Colon (tissue), 2 donors: Measurements from ENCODE around the gene B4GALT5.

Source experiments
- FAIRE-seq: peaks from 2 replicates; lab custom pipeline; 2012; peaks lifted over from hg19 to GRCh38; lab: Jason Lieb, UNC
- donor health status: control.
- donor health status: control.

The B4GALT5 gene

DNA sequence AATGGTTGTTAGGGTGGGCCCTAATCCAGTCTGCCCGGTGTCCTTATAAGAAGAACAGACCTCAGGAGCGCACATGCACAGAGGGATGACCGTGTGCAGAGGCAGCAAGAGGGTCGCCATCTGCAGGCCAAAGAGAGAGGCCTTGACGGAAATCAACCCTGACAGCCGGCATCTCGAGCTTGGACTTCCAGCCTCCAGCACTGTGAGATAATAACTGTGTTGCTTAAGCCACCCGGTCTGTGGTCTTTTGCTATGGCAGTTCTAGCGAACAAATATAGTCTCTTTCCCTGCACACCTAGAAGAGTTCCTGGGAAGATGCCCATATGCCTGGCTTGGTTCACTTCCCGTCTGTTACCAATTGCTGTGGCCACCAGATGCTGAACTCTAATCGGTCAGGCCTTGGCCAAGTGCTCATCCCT lies 110.5 kb downstream of the B4GALT5 start:
- FAIRE-seq, result no peak

DNA sequence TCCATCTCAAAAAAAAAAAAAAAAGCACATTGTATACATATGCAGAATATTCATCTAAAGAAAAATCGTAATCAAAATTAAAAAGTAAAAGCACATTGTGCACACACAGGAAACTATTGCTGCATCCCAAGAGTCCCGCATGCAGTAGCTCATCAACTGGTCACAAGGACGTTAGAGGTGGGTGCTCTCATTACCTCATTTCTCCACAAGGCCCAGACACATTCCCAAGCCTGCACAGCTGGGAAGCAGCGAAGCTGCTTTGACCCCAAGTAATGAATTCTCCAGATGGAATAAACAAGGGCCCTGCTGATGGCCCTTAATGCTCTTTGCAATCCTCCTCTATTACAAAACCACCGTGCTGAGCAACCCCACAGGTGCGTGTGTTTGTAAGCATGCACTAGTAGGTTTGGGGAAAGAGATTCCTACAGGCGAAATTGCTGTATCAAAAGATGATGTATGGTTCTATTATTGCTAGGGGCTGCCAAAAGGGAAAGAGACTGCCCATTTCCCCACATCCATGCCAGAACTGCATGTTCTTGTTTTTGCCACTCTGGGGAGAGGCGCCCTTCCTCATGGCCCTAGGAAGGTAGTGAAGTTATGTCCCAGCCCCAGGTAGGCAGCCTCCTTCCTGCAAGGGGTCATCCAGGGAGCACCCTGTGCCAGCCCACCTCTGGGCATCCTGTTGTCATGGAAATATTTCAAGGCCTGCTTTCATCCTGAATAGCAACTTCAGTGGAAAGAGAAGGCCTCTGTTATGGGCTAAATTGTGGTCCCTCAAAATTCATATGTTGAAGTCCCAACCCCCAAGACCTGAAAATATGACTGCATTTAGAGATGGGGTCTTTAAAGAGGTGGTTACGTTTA lies 111.1 kb downstream of the B4GALT5 start:
- FAIRE-seq, result no peak

DNA sequence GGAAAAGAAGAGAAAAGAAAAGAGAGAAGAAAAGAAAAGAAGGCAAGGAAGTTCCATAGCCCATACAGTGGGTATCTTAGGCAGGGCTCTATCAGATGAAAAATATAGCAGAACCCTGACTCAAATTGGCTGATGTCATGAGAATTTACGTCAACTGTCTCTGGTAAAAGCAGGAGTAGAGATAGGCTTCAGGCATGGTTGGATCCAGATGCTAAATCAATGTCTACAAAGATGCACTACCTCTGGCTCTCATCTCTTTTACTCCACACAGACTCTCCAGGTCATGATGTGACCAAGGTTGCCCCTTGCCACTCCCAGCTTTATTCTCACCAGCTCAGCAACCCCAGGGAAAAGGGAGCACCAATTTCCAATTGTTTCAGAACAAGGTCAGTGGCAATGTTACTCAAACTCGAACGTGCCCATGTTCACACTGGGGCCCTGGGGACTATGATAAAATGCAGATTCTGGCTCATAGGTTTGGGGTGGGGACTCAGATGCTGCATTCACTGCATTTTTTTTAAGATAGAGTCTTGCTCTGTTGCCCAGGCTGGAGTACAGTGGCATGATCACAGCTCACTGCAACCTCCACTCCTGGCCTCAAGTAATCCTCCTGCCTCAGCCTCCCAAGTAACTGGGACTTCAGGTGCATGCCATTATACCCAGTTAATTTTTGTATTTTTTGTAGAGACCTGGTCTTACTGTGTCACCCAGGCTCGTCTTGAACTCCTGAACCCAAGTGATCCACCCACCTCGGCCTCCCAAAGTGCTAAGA lies 112.3 kb downstream of the B4GALT5 start:
- FAIRE-seq, result no peak

DNA sequence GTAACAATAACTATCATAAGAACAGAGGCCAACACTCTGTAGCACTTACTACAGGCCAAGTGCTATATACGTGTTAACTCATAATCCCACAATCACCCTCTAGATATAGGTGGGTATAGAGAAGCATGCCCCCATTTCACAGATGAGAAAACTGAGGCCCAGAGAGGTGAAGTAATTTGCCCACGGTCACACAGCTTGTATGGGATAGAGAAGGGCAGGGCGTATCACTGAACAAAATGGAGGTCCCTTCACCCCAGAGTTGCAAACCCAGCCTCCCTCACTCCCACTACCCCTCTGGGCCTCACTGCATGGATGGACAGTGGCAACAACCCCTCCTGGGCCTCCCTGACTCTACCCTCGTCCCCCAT lies 113.9 kb downstream of the B4GALT5 start:
- FAIRE-seq, result no peak

DNA sequence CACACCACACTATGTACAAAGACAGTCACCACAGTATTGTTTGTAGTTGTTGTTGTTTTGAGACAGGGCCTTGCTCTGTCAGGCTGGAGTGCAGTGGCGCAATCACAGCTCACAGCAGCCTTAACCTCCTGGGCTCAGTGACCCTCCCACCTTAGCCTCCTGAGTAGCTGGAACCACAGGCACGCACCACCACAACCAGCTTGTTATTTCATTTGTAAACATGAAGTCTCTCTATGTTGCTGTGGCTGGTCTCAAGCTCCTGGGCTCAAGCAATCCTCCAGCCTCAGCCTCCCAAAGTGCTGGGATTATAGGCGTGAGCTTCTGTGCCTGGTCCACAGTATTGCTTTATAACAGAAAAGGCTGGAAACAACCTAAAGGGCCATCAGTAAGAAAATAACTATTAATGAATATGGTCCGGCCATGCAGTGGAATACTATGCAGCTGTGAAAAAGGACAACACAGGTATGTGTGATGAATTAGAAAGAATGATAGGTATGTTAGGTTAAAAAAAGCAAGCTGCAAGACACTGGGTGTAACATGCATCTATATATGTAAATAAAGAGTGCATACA lies 115.8 kb downstream of the B4GALT5 start:
- no peak for FAIRE-seq

DNA sequence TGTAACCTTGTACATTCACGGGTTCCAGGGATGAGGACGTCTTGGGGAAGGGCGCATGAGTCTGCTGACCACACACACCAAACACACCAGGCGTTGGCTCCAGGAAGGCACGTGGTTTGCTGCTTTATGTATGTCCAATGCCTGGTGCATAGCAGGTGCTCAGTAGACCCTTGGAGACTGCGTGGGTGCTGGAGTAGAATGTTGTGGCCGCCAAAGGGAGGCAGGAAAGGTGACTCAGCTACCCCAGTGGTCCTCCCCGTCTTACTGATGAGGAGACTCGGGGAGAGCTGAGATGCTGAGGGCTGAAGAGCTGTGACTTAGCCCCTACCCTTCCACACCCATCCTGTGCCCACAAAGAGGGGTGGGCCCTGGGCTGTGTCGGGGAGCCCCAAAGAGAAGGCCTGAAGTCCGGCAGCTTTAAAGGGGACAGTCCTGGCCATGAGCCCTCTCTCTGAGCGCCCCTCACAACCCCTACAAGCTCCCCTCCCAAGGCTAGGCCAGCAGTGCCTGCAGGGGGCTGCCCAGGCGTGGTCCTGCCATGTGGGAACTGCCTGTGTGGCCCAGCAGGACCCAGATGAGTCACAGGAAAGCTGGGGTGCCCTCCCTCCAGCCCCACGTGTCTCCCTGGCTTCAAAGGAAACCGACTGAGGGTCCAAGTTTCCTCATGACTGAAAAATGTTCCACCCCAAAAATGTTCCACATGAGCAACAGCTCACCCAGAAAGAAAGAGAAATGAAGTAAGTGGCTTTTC lies 117.7 kb downstream of the B4GALT5 start:
- FAIRE-seq, result no peak

DNA sequence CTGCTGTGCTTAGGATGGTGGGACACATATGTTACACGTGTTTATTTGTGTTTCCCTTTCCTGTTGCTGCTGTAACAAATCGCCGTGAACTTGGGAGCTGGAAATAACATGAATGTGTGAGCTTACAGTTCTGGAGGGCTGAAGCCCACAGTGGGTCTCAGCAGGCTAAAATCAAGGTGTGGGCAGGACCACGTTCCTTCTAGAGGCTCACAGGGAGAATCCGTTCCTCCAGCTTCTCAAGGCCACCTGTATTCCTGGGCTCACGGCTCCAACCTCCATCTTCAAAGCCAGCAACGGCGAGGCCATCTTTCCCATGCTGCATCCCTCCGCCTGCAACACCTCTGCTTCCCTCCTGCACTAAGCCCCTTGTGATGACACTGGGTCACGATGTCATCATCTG lies 118.3 kb downstream of the B4GALT5 start:
- no peak for FAIRE-seq

DNA sequence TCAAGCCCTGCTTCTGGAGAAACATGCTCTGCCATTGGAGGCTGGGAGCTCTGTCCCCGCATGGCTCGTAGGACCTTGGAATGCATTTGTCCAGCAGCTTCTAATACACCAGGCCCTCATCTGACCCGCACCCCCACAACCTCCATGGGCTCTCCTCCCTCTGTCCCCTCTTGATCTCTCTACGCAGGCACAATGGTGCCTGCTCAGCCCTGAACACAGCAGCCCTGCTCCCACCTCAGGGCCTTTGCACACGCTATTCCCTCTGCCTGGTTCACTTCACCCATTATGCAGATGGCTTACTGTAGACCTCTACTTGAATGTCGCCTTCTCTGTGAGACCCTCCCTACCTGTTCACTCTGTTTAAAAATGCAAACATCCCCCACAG lies 118.8 kb downstream of the B4GALT5 start:
- no peak for FAIRE-seq

DNA sequence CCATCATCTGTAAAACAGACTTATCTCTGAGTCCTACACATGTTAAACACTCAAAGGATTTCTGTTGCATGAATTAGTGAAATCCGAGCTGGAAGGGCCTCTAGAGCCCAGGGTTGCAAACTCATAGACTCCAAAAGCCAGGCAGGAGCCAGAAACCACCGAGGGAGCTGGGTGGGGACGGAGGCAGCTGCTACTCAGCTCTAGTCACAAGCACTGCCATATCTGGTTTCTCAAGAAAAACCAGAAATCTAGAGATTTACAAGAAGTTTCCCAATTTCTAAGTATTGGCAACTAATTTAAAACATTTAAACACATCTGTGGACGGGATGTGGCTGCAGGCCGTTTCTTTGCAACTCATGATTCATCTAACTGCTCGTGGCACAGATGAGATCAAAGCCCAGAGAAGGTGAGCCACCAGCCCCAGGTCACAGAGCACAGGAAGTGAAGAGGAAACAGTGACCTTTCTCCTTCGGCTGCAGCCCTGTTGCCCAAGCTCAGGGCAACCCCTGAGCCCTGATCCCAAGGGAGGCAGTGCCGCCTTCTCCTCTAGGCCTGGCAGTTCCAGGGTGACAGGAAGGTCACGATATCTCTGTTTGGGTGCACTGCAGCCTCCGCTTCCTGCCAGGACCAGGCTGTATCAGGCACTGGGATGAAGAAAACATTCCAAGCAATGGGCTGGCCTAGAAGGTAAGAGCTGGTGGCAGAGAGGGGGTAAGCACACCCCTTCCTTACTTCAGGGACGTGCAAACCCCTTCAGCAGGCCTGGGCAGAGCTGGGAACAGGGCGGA lies 119.3 kb downstream of the B4GALT5 start:
- FAIRE-seq, result no peak

DNA sequence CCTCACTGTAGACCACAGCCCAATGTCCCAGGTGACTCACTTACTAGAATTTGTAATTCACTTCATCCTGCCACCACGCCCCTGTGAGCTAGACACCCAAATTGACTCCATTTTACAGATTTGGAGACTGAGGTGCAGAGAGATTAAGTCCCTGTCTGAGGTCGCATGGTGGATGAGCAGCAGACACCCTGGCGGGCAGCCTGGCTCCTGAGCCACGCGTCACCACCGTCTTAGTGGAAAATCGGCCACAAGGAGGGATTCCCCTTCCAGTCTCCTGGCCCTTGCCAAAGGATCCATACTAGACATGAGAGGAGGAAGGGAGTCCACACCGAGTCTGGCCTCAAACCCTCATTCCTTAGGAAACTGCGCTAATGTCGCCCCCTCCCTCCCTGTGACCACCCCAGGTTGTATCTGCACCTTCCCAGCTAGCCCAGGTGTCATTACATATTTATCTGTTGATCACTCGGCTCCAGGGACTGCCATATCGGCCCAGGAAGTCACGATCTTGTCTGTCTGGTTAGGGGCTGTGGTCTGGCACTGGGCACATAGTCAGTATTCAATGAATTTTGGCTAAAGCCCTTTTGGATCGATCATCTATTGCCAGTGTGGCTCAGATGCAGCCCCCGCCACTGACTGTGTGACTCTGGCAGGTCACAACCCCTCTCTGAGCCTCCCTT lies 120.1 kb downstream of the B4GALT5 start:
- FAIRE-seq, result no peak

DNA sequence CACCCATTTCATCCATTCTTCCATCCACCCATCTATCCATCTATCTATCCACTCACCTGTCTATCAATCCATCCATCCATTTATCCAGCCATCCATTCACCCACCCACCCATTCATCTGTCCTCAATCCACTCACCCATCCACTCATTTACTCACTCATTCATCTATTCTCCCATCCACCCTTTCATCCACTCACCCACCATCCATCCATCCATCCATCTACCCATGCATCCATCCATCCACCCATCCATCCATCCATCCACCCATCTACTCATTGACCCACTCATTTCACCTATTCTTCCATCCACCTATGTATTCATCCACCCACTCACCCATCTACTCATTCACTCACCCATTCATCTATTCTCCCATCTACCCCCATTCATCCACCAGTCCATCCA lies 121.6 kb downstream of the B4GALT5 start:
- no peak for FAIRE-seq

DNA sequence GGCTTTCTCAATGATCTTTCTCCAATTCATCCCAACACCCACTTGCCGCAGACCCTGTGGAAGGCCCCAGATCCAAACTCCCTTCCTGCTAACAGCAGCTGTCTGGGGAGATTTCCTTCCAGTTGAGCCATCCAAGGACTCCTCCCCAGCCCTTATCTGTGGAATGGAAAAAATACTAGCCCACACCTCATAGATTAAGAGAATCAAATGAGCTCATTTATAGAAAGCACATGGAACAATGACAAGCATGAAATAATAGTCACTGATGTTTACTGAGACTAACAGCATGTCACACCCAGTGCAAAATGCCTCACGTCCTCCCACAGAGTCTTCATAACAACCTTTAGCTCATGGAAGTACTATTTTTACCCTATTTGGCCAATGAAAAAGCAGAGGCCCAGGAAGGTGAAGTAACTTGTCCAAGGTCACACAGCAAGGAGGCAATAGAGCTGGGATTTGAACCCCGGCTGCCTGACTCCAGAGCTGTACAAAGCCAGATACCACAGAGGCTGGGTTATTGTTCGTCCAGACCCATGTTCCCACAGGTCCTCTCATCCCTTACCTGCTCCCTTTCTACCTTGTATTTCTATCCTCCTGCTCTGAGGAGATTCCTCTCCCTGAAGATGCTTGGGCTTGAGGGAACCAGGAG lies 122.3 kb downstream of the B4GALT5 start:
- FAIRE-seq, result no peak

DNA sequence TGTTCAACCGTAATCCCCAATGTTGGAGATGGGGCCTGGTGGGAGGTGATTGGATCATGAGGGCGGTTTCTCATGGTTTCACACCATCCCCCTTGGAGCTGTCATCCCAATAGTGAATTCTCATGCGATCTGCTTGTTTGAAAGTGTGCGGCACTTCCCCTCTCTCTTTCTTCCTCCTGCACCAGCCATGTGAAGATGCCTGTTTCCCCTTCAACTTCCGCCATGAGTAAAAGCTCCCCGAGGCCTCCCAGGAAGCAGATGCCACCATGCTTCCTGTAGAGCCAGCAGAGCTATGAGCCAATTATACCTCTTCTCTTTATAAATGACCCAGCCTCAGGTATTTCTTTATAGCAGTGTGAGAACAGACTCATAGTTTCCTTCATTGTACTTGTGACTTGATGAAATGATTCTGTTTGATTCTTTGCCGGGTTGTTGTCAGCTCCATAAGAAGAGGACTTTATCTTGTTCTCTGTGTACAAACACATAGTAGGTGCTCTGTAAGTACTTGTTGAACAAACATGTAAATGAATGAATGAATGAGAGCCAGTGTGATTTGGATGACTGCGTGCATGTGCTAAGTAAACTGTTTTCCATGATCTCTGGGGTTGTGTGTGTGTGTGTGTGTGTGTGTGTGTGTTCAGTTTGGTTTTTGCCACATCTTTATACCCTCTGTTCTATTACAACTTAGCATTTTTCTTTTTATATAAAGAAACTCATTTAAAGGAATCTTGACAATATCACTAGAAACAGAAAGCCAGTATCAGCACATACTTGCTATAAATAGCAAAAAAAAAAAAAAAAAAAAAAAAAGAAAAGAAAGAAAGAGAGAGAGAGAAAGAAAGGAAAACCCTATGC lies 123.3 kb downstream of the B4GALT5 start:
- no peak for FAIRE-seq

DNA sequence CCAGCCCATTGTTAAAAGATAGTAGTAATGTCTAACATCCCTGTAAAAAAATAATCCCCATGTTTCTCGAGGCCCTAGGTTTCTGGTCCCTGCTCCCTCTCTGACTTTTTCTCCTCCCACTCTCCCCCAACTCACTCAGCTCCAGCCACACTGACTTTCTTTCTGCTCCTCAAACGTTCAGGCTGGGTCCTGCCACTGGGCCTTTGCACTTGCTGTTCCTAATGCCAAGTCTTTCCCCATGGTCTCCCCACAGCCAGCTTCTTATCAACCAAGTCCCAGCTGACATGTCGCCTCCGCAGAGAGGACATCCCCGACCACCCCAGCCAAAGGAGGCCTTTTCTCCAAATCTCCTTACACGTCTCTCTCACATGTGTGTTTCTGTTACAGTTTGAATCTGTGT lies 123.9 kb downstream of the B4GALT5 start:
- no peak for FAIRE-seq

DNA sequence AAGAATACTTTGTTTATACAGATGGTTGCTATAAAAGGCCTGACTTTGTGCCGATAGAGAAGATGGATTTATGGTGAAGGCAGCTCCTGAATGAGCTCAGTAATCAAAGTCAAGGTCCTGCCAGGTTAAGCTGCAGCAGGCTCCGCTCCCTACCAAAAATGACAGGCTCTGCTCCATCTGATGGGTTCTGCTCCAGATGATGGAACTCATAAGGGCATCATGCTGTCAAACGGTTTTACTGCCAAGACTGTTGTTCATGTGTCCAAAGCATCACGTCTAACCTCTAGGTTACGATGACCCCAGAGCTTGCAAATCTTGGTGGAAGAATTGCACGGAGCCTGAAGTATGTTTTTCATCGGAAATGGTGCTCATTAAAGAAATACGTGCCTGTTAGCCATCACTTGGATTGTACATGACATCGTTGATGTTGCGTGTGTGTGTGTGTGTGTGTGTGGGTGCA lies 126.5 kb downstream of the B4GALT5 start:
- FAIRE-seq, result no peak

DNA sequence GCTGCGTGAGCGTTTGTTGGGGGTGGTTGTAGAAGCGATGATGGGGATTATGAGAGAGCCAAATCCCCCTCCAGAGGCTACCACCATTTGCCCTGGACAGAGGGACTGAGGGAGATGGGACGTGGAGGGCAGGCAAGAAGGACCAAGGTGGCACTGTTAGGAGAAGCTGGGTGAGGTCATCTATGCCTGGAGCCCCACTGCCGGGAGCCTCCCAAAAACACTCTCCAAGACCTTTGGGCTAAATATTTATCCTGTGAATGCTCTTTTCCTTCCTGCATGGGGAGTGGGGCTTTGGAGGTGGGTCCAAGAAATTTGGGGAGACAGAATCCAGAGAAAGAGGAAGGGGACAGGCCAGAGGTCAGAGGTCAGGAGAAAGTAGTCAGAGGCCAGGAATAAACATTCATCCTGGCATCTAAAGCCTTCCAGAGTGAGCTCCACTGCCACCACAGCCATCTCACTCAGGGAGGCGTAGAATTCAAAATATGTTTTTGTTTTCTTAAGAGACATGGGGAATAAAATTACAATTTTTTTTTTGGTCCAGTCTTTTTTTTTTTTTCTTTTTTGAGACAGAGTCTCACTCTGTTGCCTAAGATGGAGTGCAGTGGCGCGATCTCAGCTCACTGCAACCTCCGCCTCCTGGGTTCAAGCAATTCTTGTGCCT lies 128.0 kb downstream of the B4GALT5 start:
- FAIRE-seq, result no peak

DNA sequence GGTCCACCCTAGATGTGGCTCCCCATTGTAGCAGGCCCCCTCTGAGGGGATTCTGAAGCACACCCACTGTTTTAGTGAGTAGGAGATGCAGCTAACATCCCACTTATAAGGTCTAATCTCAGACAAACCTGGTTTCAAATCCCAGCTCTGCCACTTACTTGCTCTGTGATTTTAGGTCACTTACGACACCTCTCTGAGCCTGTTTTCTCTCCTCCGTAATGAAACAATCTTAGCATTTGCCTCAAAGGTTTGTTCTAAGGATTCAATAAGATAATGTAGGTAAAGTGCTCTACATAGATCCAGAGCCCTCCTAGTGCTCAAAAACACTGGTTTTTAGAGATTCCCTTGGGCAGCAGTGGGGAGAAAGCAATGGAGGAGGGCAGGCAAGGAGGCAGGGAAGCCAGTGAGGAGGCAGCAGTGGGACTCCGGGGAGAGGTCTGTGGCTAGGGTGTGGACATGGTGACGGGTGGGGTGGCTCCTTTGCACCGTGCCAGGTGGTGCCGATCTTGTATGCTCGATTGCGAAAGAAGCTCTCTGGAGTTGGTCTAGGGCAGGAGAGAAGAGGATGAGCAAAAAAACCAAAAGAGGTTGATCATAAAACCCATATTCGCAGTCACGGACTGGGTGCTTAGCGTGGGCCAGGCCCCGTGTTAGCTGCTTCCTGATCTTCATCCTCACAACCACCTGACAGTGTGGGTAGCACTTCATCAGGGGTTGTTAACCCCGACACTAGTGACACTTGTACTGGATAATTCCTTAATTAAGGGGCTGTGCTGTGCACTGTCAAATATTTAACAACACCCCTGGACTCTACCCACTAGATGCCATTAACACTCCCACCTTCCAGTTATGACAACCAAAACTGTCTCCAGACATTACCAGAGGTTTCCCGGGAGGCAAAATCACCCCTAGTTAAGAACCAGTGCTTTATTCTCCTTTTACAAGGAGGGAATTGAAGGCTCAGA lies 129.0 kb downstream of the B4GALT5 start:
- FAIRE-seq, result no peak
